Measurements from ENCODE around the gene HLA-B. TPM values are rescaled to one million over a fixed set of nuclear protein-coding genes. Genes with fewer than 3 reads are reported as not detected.
"Not testable (repeated sequence)": the region's sequence is repeated elsewhere in the genome, so short reads cannot be mapped to it uniquely, and the experiment has no call there.

HLA-B gene
- total RNA-seq, 1 donor from 2014 or later: 16.2 TPM

- peaks cover 3% of the 10 kb centered on the region for H3K27me3 Mint-ChIP-seq (ENCODE audit: insufficient read depth, low read depth)
- H3K27me3 ChIP-seq: no peaks in the 10 kb centered on the region
- no peaks in the 10 kb centered on the region for H3K36me3 Mint-ChIP-seq
- no peaks in the 10 kb centered on the region for H3K79me2 ChIP-seq (ENCODE audit: low read depth)
- H3K27ac Mint-ChIP-seq: no peak overlapping the region
- H4K20me1 ChIP-seq (ENCODE audit: low read depth): no peaks in the 10 kb centered on the region
- no peak overlapping the region for H3K4me3 Mint-ChIP-seq
- no peak for TF ChIP-seq CTCF (IDR thresholded peaks at IDR 0.05)
- no peak for TF ChIP-seq EZH2phosphoT487 (IDR thresholded peaks at IDR 0.05)
- TF ChIP-seq EZH2 (IDR thresholded peaks at IDR 0.05): no peak
- H3K9me3 ChIP-seq (ENCODE audit: low read depth): no peaks in the 10 kb centered on the region
- H3K4me1 ChIP-seq: no peaks in the 10 kb centered on the region
- no peak overlapping the region for H3K9ac ChIP-seq
- peaks cover 3% of the 10 kb centered on the region for H3K9me3 Mint-ChIP-seq
- no peak overlapping the region for H3K27ac ChIP-seq
- H3F3A ChIP-seq (ENCODE audit: low read depth): no peaks in the 10 kb centered on the region
- H3K36me3 ChIP-seq: no peaks in the 10 kb centered on the region
- H3K4me1 Mint-ChIP-seq: peaks cover 9% of the 10 kb centered on the region
- no peak overlapping the region for H3K4me2 ChIP-seq
- H3K4me3 ChIP-seq: no peak overlapping the region
- DNase-seq (ENCODE audit: low spot score): no peak
- H2AFZ ChIP-seq (replicated peaks): no peak overlapping the region
Observed at GRCh38 chr6:31378062-31378720, 21.2 kb upstream of the HLA-B start.

- H3K27me3 ChIP-seq: no peaks in the 10 kb centered on the region
- H3K9me3 Mint-ChIP-seq: peaks cover 8% of the 10 kb centered on the region
- H3K36me3 Mint-ChIP-seq: no peaks in the 10 kb centered on the region
- H3K27ac Mint-ChIP-seq: no peak overlapping the region
- no peak for TF ChIP-seq EZH2phosphoT487 (IDR thresholded peaks at IDR 0.05)
- no peak for TF ChIP-seq CTCF (IDR thresholded peaks at IDR 0.05)
- TF ChIP-seq EZH2 (IDR thresholded peaks at IDR 0.05): no peak
- H3K4me1 ChIP-seq: no peaks in the 10 kb centered on the region
- H3K4me1 Mint-ChIP-seq: peaks cover 8% of the 10 kb centered on the region
- H3K79me2 ChIP-seq (ENCODE audit: low read depth): no peaks in the 10 kb centered on the region
- H3K36me3 ChIP-seq: no peaks in the 10 kb centered on the region
- H4K20me1 ChIP-seq (ENCODE audit: low read depth): no peaks in the 10 kb centered on the region
- no peak overlapping the region for H3K4me3 Mint-ChIP-seq
- H3K9me3 ChIP-seq (ENCODE audit: low read depth): no peaks in the 10 kb centered on the region
- no peaks in the 10 kb centered on the region for H3F3A ChIP-seq (ENCODE audit: low read depth)
- H3K4me2 ChIP-seq: no peak overlapping the region
- H3K27me3 Mint-ChIP-seq (ENCODE audit: insufficient read depth, low read depth): peaks cover 3% of the 10 kb centered on the region
- no peak overlapping the region for H3K27ac ChIP-seq
- no peak overlapping the region for H2AFZ ChIP-seq (replicated peaks)
- DNase-seq (ENCODE audit: low spot score): no peak
- no peak overlapping the region for H3K9ac ChIP-seq
- no peak overlapping the region for H3K4me3 ChIP-seq
Observed at GRCh38 chr6:31377029-31377428, 20.1 kb upstream of the HLA-B start.

- H3K4me1 ChIP-seq: no peaks in the 10 kb centered on the region
- H4K20me1 ChIP-seq (ENCODE audit: low read depth): no peaks in the 10 kb centered on the region
- H3K9me3 Mint-ChIP-seq: peaks cover 10% of the 10 kb centered on the region
- no peak overlapping the region for H2AFZ ChIP-seq (replicated peaks)
- H3K4me1 Mint-ChIP-seq: peaks cover 3% of the 10 kb centered on the region
- H3F3A ChIP-seq (ENCODE audit: low read depth): no peaks in the 10 kb centered on the region
- no peak overlapping the region for H3K4me3 ChIP-seq
- H3K36me3 Mint-ChIP-seq: no peaks in the 10 kb centered on the region
- no peaks in the 10 kb centered on the region for H3K79me2 ChIP-seq (ENCODE audit: low read depth)
- H3K27ac Mint-ChIP-seq: no peak overlapping the region
- no peak for DNase-seq (ENCODE audit: low spot score)
- no peak overlapping the region for H3K9ac ChIP-seq
- no peak overlapping the region for H3K4me3 Mint-ChIP-seq
- H3K9me3 ChIP-seq (ENCODE audit: low read depth): no peaks in the 10 kb centered on the region
- no peaks in the 10 kb centered on the region for H3K27me3 ChIP-seq
- H3K27me3 Mint-ChIP-seq (ENCODE audit: insufficient read depth, low read depth): peaks cover 3% of the 10 kb centered on the region
- no peaks in the 10 kb centered on the region for H3K36me3 ChIP-seq
- no peak for TF ChIP-seq EZH2 (IDR thresholded peaks at IDR 0.05)
- TF ChIP-seq CTCF (IDR thresholded peaks at IDR 0.05): no peak
- TF ChIP-seq EZH2phosphoT487 (IDR thresholded peaks at IDR 0.05): no peak
- no peak overlapping the region for H3K27ac ChIP-seq
- H3K4me2 ChIP-seq: no peak overlapping the region
Observed at GRCh38 chr6:31375699-31376098, 18.7 kb upstream of the HLA-B start.

- not testable (repeated sequence) for H3K9me3 ChIP-seq (ENCODE audit: low read depth); H3K9ac ChIP-seq; H3K4me2 ChIP-seq; H3K36me3 ChIP-seq; DNase-seq (ENCODE audit: low spot score); H3K79me2 ChIP-seq (ENCODE audit: low read depth); H3K36me3 Mint-ChIP-seq; H3K27ac ChIP-seq; H3K27me3 Mint-ChIP-seq (ENCODE audit: insufficient read depth, low read depth); H3K4me3 ChIP-seq; H2AFZ ChIP-seq (replicated peaks); H3K27ac Mint-ChIP-seq; H3K4me1 ChIP-seq; H3K27me3 ChIP-seq; H3F3A ChIP-seq (ENCODE audit: low read depth); H3K4me1 Mint-ChIP-seq; H3K4me3 Mint-ChIP-seq; H4K20me1 ChIP-seq (ENCODE audit: low read depth)
- H3K9me3 Mint-ChIP-seq: peaks cover 12% of the 10 kb centered on the region
Observed at GRCh38 chr6:31374118-31374517, 17.1 kb upstream of the HLA-B start.

Data from neural progenitor cell (in vitro differentiated cells).